DND-41 (cell line): ENCODE results near the gene THBS2.

Experiments
- ATAC-seq: fragments of 200-7000 bp; cut with Tn5 transposase; 3 replicates; pipeline ENCODE4 v1.9.1; 2021; ENCODE audit warnings: low read depth; ENCODE audit not compliant: insufficient read depth
- DNase-seq: peaks from one replicate; pipeline ENCODE4 v3.0.0-alpha.2; 2020
- H2AFZ ChIP-seq: 2 replicates; pipeline ENCODE4 v1.6.0; 2012; ENCODE audit warnings: low read depth, low read length
- H3K27ac ChIP-seq: 2 replicates; pipeline ENCODE4 v1.5.1; 2012; ENCODE audit warnings: low read length, inconsistent platforms
- H3K27me3 ChIP-seq: fragments of 200-600 bp; sonication (generic); 2 replicates; pipeline ENCODE4 v1.6.0; 2012; ENCODE audit warnings: low read length, mild to moderate bottlenecking, inconsistent platforms; ENCODE audit not compliant: insufficient read depth, poor library complexity
- H3K36me3 ChIP-seq: 2 replicates; pipeline ENCODE4 v1.5.1; 2012; ENCODE audit warnings: low read length, inconsistent platforms; ENCODE audit not compliant: insufficient read depth
- H3K4me1 ChIP-seq: 2 replicates; pipeline ENCODE4 v1.5.1; 2012; ENCODE audit warnings: mild to moderate bottlenecking, low read length; ENCODE audit not compliant: insufficient read depth
- H3K4me2 ChIP-seq: 2 replicates; pipeline ENCODE4 v1.6.0; 2012; ENCODE audit warnings: mild to moderate bottlenecking, moderate library complexity, low read length, inconsistent platforms; ENCODE audit not compliant: insufficient read depth
- H3K4me3 ChIP-seq, 2 experiments: fragments of 200-600 bp in 1 of 2; shearing (Covaris generic) in 1 of 2; 2 replicates each; pipeline ENCODE4 v1.5.1; 2012 to 2016; ENCODE audit warnings: inconsistent platforms in 2 of 2, low read length in 2 of 2, mild to moderate bottlenecking in 2 of 2, low read depth in 1 of 2, moderate library complexity in 1 of 2
- H3K79me2 ChIP-seq: 2 replicates; pipeline ENCODE4 v1.6.0; 2012; ENCODE audit warnings: low read length, inconsistent platforms; ENCODE audit not compliant: insufficient read depth
- H3K9ac ChIP-seq: 2 replicates; pipeline ENCODE4 v1.6.0; 2012; ENCODE audit warnings: low read depth, mild to moderate bottlenecking, inconsistent platforms, low read length, moderate library complexity
- H3K9me3 ChIP-seq: 2 replicates; pipeline ENCODE4 v1.5.1; 2012; ENCODE audit warnings: low read length, moderate library complexity, mild to moderate bottlenecking, inconsistent platforms; ENCODE audit not compliant: insufficient read depth, severe bottlenecking
- H4K20me1 ChIP-seq: 2 replicates; pipeline ENCODE4 v1.6.0; 2012; ENCODE audit warnings: low read length; ENCODE audit not compliant: insufficient read depth
- EZH2 ChIP-seq: IDR thresholded peaks from 3 replicates; pipeline ENCODE4 v1.6.1; 2012; ENCODE audit warnings: borderline replicate concordance, low read depth, mild to moderate bottlenecking, moderate library complexity, low read length, inconsistent platforms; ENCODE audit not compliant: severe bottlenecking
- TF ChIP-seq, protein P1 (sequence below): IDR thresholded peaks from 2 replicates; pipeline ENCODE4 v1.5.1; 2012; ENCODE audit warnings: borderline replicate concordance, low read length, moderate library complexity, mild to moderate bottlenecking; ENCODE audit not compliant: poor library complexity, severe bottlenecking; ENCODE audit errors: extremely low read depth

Gene THBS2

DNA sequence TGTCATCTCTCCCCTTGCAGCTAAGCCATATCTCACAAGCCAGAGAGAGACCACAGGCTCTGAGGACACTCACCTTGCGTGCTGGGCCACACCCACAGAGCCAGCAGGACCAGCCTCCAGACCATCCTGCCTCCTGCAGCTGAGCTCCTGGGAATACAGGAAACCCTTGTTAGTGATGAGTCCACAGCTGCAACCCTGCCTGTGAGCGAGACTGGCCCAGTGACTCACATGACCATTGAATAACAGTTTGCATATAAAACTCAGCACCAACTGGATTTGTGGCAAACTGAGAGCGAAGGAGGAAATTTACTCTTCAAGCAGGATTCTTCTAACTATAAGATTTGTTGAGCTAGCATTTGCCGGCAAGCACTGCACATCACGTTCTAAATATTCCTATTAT lies 3.0 kb downstream of the THBS2 start:
- no peak overlapping the region for H3K4me2 ChIP-seq
- peaks cover 12% of the 10 kb centered on the region for H3K9me3 ChIP-seq
- no peak overlapping the region for H3K9ac ChIP-seq
- H3K27me3 ChIP-seq, result no peaks in the 10 kb centered on the region
- TF ChIP-seq, protein P1, sequence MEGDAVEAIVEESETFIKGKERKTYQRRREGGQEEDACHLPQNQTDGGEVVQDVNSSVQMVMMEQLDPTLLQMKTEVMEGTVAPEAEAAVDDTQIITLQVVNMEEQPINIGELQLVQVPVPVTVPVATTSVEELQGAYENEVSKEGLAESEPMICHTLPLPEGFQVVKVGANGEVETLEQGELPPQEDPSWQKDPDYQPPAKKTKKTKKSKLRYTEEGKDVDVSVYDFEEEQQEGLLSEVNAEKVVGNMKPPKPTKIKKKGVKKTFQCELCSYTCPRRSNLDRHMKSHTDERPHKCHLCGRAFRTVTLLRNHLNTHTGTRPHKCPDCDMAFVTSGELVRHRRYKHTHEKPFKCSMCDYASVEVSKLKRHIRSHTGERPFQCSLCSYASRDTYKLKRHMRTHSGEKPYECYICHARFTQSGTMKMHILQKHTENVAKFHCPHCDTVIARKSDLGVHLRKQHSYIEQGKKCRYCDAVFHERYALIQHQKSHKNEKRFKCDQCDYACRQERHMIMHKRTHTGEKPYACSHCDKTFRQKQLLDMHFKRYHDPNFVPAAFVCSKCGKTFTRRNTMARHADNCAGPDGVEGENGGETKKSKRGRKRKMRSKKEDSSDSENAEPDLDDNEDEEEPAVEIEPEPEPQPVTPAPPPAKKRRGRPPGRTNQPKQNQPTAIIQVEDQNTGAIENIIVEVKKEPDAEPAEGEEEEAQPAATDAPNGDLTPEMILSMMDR, result no peak
- no peak for TF ChIP-seq EZH2
- no peak for DNase-seq
- no peak overlapping the region for H2AFZ ChIP-seq
- no peaks in the 10 kb centered on the region for H3K36me3 ChIP-seq
- H4K20me1 ChIP-seq, result no peaks in the 10 kb centered on the region
- no peaks in the 10 kb centered on the region for H3K4me1 ChIP-seq
- no peak for ATAC-seq
- H3K79me2 ChIP-seq, result no peaks in the 10 kb centered on the region
- no peak overlapping the region for H3K4me3 ChIP-seq
- H3K27ac ChIP-seq, result no peak overlapping the region

DNA sequence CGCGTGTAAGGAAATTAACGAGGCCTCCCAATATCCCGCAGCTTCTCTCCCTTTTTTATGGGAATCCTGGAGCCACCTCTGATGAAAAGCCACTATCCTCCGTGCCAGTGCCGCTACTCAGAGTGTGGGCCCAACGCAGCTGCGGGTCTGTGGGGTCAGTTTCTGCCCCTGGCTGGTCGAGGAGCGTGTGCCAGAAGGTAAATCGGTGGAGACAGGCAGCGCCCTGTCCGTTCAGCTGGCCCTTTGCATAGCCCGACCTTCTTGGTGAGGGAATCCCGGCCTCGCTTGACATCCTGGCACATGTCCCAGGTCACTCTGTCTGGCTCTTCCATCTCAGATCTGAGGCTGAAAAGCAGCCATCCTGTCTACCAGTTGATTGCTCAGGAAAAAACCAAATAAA lies 4.6 kb downstream of the THBS2 start:
- no peak overlapping the region for H2AFZ ChIP-seq
- H3K4me2 ChIP-seq, result no peak overlapping the region
- H3K9me3 ChIP-seq, result peaks cover 12% of the 10 kb centered on the region
- H3K4me3 ChIP-seq, result no peak overlapping the region
- no peaks in the 10 kb centered on the region for H3K36me3 ChIP-seq
- TF ChIP-seq, protein P1, result no peak
- TF ChIP-seq EZH2, result no peak
- DNase-seq (no peak), ATAC-seq (no peak)
- no peak overlapping the region for H3K9ac ChIP-seq
- H3K27me3 ChIP-seq, result no peaks in the 10 kb centered on the region
- no peak overlapping the region for H3K27ac ChIP-seq
- no peaks in the 10 kb centered on the region for H4K20me1 ChIP-seq
- H3K79me2 ChIP-seq, result no peaks in the 10 kb centered on the region
- no peaks in the 10 kb centered on the region for H3K4me1 ChIP-seq

DNA sequence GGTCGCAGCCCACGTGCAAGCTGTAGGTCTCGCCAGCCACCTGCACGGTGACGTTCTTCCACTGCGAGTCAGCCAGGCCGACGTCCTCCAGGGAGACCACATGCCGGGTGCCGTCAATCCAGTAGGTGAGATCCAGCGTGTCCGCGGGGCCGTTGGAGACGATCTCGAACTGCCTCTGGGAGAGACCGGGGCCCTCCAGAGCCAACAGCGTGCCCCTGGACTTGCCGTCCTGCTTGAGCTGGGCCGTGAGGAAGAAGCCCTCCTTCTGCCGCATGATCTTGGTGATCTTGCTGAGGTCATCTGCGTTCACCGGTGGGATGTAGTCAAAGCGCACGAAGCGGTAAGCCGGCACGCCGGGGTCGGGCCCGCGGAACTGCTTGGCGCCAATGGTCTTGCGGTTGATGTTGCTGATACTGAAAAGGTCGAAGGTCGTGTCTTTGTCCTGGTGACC lies 5.1 kb downstream of the THBS2 start:
- Histone ChIP-seq H3K9me3 (peaks cover 12% of the 10 kb centered on the region), H3K9ac (no peak overlapping the region), H3K27me3 (no peaks in the 10 kb centered on the region), H3K4me2 (no peak overlapping the region), H3K4me3 (no peak overlapping the region), H2AFZ (no peak overlapping the region), H3K27ac (no peak overlapping the region), H3K79me2 (no peaks in the 10 kb centered on the region), H3K36me3 (no peaks in the 10 kb centered on the region), H3K4me1 (no peaks in the 10 kb centered on the region), H4K20me1 (no peaks in the 10 kb centered on the region)
- no peak for TF ChIP-seq EZH2
- TF ChIP-seq, protein P1, result no peak
- ATAC-seq, result no peak
- no peak for DNase-seq

DNA sequence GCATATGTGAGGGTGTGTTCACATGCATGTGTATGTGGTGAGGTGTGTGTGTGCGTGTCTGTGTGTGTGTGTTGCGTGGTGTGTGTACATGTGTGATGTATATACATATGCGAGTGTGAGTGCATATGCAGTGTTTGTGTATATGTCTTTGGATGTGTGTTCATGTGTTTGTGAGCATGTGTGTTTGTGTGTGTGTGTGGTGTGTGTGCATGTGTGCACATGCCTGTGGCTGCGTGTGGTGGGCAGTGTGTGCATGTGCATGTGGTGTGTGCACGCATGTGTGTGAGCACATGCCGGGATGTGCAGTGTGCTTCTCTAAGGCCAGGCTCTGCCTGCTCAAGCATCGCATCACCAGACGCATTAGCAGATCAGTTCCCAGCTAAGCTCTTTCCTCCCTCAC lies 5.7 kb downstream of the THBS2 start:
- no peaks in the 10 kb centered on the region for H3K4me1 ChIP-seq
- H3K4me2 ChIP-seq, result no peak overlapping the region
- peaks cover 12% of the 10 kb centered on the region for H3K9me3 ChIP-seq
- H4K20me1 ChIP-seq, result no peaks in the 10 kb centered on the region
- no peak for TF ChIP-seq EZH2
- TF ChIP-seq, protein P1, result no peak
- no peaks in the 10 kb centered on the region for H3K79me2 ChIP-seq
- H2AFZ ChIP-seq, result no peak overlapping the region
- H3K9ac ChIP-seq, result no peak overlapping the region
- no peak overlapping the region for H3K27ac ChIP-seq
- no peak overlapping the region for H3K4me3 ChIP-seq
- no peaks in the 10 kb centered on the region for H3K36me3 ChIP-seq
- no peaks in the 10 kb centered on the region for H3K27me3 ChIP-seq
- ATAC-seq (no peak), DNase-seq (no peak)
